Stimulated activated naive B cell treated with anti-CD40 and anti-IgM and Interleukin-4, amounts not matched to agents 10 μg/mL and 1 μg/mL and 100 μg/mL, for 72 hours (primary cell): Measurements from ENCODE around the gene CASTOR1.

Experiments
- ATAC-seq, 2 donors: fragments of 150-1000 bp; cut with Tn5 transposase; replicated peaks; 2 replicates each; pipeline ENCODE4 v1.10.0; 2021; ENCODE audit warnings: moderate library complexity in 1 of 2
- DNase-seq: peaks from one replicate; pipeline ENCODE4 v3.0.0; 2021
- H3K27ac Mint-ChIP-seq: one replicate; pipeline ENCODE4 v1.8.0; 2022; ENCODE audit warnings: mild to moderate bottlenecking, mixed read lengths
- H3K27me3 Mint-ChIP-seq, 2 donors: one replicate each; pipeline ENCODE4 v1.8.0; 2022; ENCODE audit warnings: mixed read lengths in 2 of 2
- H3K36me3 Mint-ChIP-seq, 2 donors: one replicate each; pipeline ENCODE4 v1.8.0; 2022; ENCODE audit warnings: mixed read lengths in 2 of 2, mild to moderate bottlenecking in 1 of 2
- H3K4me1 Mint-ChIP-seq, 2 donors: one replicate each; pipeline ENCODE4 v1.8.0; 2022; ENCODE audit warnings: mixed read lengths in 2 of 2, mild to moderate bottlenecking in 1 of 2
- H3K4me3 Mint-ChIP-seq, 2 donors: one replicate each; pipeline ENCODE4 v1.8.0; 2022; ENCODE audit warnings: mild to moderate bottlenecking in 2 of 2, mixed read lengths in 2 of 2, moderate library complexity in 1 of 2
- H3K9me3 Mint-ChIP-seq, 2 donors: one replicate each; pipeline ENCODE4 v1.8.0; 2022; ENCODE audit warnings: mixed read lengths in 2 of 2, mild to moderate bottlenecking in 1 of 2

The CASTOR1 gene

GRCh38 chr22:30326255-30326705 is 37.0 kb upstream of the CASTOR1 start:
- Mint-ChIP-seq H3K9me3 (no peaks in the 10 kb centered on the region), H3K36me3 (peaks cover 19 to 27% of the 10 kb centered on the region in 2 donors), H3K27ac (peak overlapping the region; percentile 89), H3K4me3 (peak overlapping the region; percentile 91 to 92), H3K4me1 (peaks cover 39 to 62% of the 10 kb centered on the region in 2 donors), H3K27me3 (no peaks in the 10 kb centered on the region)
- ATAC-seq (peak; percentile 39 to 40), DNase-seq (no peak)

DNA sequence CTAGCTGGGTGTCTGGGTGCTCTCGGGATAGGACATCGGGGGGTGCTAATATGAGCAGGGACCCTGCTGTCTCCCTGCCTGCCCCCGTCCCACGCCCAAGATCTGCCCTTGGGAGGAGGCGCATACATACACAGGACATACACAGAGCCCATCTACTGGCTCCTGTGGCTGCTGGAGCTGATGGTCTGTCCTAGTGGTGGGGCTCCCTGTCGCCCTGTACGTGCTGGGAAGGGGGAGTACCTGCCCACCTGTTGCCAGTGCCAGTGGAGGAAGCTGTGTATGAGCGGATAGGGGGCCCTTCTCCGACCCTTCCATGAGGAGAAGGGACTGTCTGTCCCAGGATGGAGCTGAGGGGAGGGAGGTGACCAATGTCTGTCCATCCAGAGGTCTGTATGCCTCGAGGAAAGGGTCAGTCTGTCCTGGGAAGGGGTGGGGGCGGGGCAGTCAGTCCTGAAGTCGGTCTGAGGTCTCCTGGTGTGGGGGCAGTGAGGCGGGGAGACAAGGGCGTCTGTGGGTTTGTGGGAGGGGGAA is 36.5 kb upstream of the CASTOR1 start:
- H3K4me3 Mint-ChIP-seq = peak overlapping the region; percentile 91 to 92
- H3K4me1 Mint-ChIP-seq = peaks cover 41 to 67% of the 10 kb centered on the region in 2 donors
- peaks cover 18 to 30% of the 10 kb centered on the region in 2 donors for H3K36me3 Mint-ChIP-seq
- ATAC-seq = no peak
- H3K9me3 Mint-ChIP-seq = no peaks in the 10 kb centered on the region
- no peak for DNase-seq
- H3K27ac Mint-ChIP-seq = peak overlapping the region; percentile 89
- no peaks in the 10 kb centered on the region for H3K27me3 Mint-ChIP-seq

- peak overlapping the region; percentile 91 to 92 for H3K4me3 Mint-ChIP-seq
- ATAC-seq (no peak), DNase-seq (no peak)
- H3K27ac Mint-ChIP-seq = peak overlapping the region; percentile 59
- H3K9me3 Mint-ChIP-seq = no peaks in the 10 kb centered on the region
- H3K27me3 Mint-ChIP-seq = no peaks in the 10 kb centered on the region
- peaks cover 45 to 73% of the 10 kb centered on the region in 2 donors for H3K4me1 Mint-ChIP-seq
- peaks cover 16 to 30% of the 10 kb centered on the region in 2 donors for H3K36me3 Mint-ChIP-seq
Measured at GRCh38 chr22:30325065-30325720, 35.9 kb upstream of the CASTOR1 start.

DNA sequence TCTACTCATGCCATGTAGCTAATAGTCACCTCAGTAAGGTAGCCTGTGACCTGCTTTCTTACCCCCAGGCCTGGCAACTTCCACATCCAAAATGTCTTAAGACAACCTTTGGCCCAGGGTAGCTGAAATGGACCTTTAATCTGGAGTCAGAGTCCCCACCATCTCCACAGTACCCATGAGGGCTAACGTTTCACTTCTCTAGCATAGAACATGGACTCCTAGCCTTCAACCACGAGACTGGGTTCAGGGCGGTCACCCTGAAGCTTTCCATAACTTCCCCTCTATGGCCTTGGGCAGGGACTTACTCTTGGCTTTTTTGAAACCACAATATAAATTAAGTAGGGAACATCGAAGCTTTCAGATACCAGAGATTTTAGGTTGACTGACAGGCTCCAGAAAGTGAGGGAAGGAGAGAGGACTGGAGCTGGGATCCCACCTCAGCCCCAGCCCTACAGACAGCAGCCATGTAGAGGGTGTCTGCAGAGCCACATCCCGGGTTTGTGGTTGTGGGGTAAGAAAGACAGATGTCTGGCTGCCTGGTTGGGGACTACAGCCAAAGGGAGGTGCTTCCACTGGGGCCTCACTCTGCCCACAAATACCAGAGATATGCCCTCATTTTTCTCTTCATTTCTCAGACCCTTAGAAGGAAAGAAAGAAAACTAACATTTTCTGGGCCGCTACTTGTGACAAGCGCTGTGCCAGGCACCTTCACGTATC is 34.9 kb upstream of the CASTOR1 start:
- Mint-ChIP-seq H3K27ac (no peak overlapping the region), H3K36me3 (peaks cover 21 to 34% of the 10 kb centered on the region in 2 donors), H3K27me3 (no peaks in the 10 kb centered on the region), H3K9me3 (no peaks in the 10 kb centered on the region), H3K4me1 (peaks cover 54 to 83% of the 10 kb centered on the region in 2 donors), H3K4me3 (peak overlapping the region; percentile 51 to 53)
- ATAC-seq (no peak), DNase-seq (no peak)

DNA sequence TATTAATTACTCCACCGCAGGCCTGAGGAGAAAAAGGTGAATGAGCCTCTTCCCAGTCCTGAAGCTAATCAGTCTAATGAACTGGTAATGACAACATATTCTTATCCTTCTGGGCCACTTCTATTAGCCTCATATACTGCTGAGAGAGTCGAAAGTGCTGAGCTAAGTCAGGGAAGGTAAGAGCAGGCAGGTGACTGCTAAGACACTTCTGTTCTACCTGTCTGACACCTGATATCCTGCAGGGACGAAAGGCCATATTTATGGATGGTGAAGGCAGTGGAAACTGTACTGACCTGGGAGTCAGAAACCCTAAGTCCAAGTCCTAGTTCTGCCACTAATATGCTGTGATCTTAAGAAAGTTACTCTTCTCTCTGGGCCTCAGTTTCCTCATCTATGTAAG is 33.9 kb upstream of the CASTOR1 start:
- Mint-ChIP-seq H3K4me1 (peaks cover 63 to 86% of the 10 kb centered on the region in 2 donors), H3K36me3 (peaks cover 28 to 43% of the 10 kb centered on the region in 2 donors), H3K4me3 (no peak overlapping the region), H3K27ac (no peak overlapping the region), H3K9me3 (no peaks in the 10 kb centered on the region), H3K27me3 (no peaks in the 10 kb centered on the region)
- DNase-seq = no peak
- ATAC-seq = no peak

DNA sequence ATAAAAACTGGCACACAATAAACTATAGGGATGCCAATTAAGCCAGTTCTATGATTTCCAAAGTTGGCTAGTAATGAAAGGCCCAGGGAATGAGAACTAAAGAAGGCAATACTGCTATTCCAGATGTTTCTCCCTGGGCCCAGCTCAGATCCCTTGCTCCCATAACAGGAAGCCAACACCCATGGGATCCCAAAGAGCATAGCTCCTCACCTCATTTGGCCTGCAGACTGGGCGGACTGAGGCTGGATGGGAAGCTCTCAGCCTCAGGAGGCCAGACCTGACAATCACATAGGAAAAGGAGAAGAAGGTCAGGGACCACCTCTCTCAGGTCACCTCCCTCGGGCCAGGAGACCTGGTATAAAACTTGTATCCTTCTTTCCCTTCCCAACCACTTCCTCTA is 32.2 kb upstream of the CASTOR1 start:
- peaks cover 65 to 87% of the 10 kb centered on the region in 2 donors for H3K4me1 Mint-ChIP-seq
- no peaks in the 10 kb centered on the region for H3K27me3 Mint-ChIP-seq
- H3K27ac Mint-ChIP-seq = no peak overlapping the region
- DNase-seq (no peak), ATAC-seq (no peak)
- no peaks in the 10 kb centered on the region for H3K9me3 Mint-ChIP-seq
- H3K4me3 Mint-ChIP-seq = no peak overlapping the region
- peaks cover 31 to 51% of the 10 kb centered on the region in 2 donors for H3K36me3 Mint-ChIP-seq

- Mint-ChIP-seq H3K27ac (no peak overlapping the region), H3K9me3 (no peaks in the 10 kb centered on the region), H3K4me1 (peaks cover 68 to 88% of the 10 kb centered on the region in 2 donors), H3K36me3 (peaks cover 33 to 57% of the 10 kb centered on the region in 2 donors), H3K4me3 (no peak overlapping the region), H3K27me3 (no peaks in the 10 kb centered on the region)
- no peak for DNase-seq
- ATAC-seq = no peak
Measured at GRCh38 chr22:30320021-30320556, 30.8 kb upstream of the CASTOR1 start.

GRCh38 chr22:30318799-30319419 is 29.6 kb upstream of the CASTOR1 start:
- peaks cover 32 to 62% of the 10 kb centered on the region in 2 donors for H3K36me3 Mint-ChIP-seq
- H3K4me1 Mint-ChIP-seq = peaks cover 68 to 88% of the 10 kb centered on the region in 2 donors
- DNase-seq = no peak
- no peak overlapping the region for H3K27ac Mint-ChIP-seq
- no peaks in the 10 kb centered on the region for H3K9me3 Mint-ChIP-seq
- ATAC-seq = no peak
- H3K27me3 Mint-ChIP-seq = no peaks in the 10 kb centered on the region
- peak overlapping the region in 1 of 2 donors; percentile 33 for H3K4me3 Mint-ChIP-seq

- Mint-ChIP-seq H3K27ac (peak overlapping the region; percentile 79), H3K9me3 (peaks cover 0 to 3% of the 10 kb centered on the region in 2 donors), H3K4me3 (no peak overlapping the region), H3K27me3 (no peaks in the 10 kb centered on the region), H3K36me3 (peaks cover 37 to 65% of the 10 kb centered on the region in 2 donors), H3K4me1 (peaks cover 68 to 89% of the 10 kb centered on the region in 2 donors)
- DNase-seq = no peak
- no peak for ATAC-seq
Measured at GRCh38 chr22:30317778-30318177, 28.5 kb upstream of the CASTOR1 start.

DNA sequence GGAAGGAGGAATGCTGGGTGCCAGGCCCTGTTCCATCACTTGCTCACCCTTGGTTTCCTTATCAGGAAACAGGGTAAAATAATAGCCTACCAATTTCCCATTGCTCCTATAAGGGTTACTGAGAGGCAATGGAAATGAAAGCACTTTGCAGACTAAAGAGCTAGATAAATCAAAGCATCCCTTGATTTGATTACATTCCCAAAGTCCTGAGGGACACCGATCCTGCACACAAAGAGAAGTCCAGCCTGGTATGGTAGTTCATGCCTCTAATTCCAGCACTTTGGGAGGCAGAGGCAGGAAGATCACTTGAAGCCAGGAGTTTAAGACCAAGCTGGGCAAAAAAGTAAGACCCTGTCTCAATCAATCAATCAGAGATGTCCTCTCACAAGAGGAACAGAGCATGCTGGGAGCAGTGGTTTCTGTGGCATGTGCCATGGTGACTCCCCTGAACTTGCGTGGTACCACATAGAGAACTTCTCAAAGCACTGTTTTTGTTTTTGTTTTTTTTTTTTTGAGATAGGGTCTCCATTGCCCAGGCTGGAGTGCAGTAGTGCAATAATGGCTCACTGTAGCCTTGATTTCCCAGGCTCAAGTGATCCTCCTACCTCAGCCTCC is 26.8 kb upstream of the CASTOR1 start:
- Mint-ChIP-seq H3K36me3 (peaks cover 41 to 71% of the 10 kb centered on the region in 2 donors), H3K9me3 (peaks cover 1 to 3% of the 10 kb centered on the region in 2 donors), H3K4me1 (peaks cover 81 to 93% of the 10 kb centered on the region in 2 donors), H3K27ac (peak overlapping the region; percentile 94), H3K27me3 (no peaks in the 10 kb centered on the region), H3K4me3 (no peak overlapping the region)
- no peak for DNase-seq
- ATAC-seq = no peak

DNA sequence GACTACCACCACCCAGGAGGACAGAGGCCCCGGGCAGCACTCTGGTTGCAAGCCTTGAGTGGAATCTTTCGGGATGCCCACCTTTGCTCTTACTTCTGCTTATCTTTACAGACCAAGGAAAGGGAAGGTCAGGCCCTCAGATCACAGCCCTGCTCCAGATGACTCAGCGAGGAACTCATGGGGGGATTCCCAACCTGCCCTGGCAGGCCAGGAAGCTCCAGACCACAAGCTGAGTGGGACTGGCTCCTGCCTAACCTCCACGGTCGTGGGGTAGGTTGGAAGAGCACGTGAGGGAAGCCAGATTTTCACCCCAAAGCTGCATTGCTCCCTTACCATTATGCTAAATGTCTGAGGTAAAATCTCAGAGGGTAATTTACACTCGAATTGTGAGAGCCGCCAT is 25.6 kb upstream of the CASTOR1 start:
- DNase-seq (peak; percentile 77), ATAC-seq (peak; percentile 70 to 79)
- no peaks in the 10 kb centered on the region for H3K27me3 Mint-ChIP-seq
- peak overlapping the region; percentile 94 for H3K27ac Mint-ChIP-seq
- H3K4me3 Mint-ChIP-seq = peak overlapping the region; percentile 42 to 65
- peaks cover 1 to 3% of the 10 kb centered on the region in 2 donors for H3K9me3 Mint-ChIP-seq
- peaks cover 85 to 93% of the 10 kb centered on the region in 2 donors for H3K4me1 Mint-ChIP-seq
- H3K36me3 Mint-ChIP-seq = peaks cover 36 to 65% of the 10 kb centered on the region in 2 donors

GRCh38 chr22:30313527-30314363 is 24.4 kb upstream of the CASTOR1 start:
- H3K4me1 Mint-ChIP-seq = peaks cover 84 to 93% of the 10 kb centered on the region in 2 donors
- DNase-seq (no peak), ATAC-seq (no peak)
- H3K36me3 Mint-ChIP-seq = peaks cover 27 to 53% of the 10 kb centered on the region in 2 donors
- peaks cover 1 to 3% of the 10 kb centered on the region in 2 donors for H3K9me3 Mint-ChIP-seq
- no peaks in the 10 kb centered on the region for H3K27me3 Mint-ChIP-seq
- peak overlapping the region; percentile 94 for H3K27ac Mint-ChIP-seq
- H3K4me3 Mint-ChIP-seq = peak overlapping the region in 1 of 2 donors; percentile 40

GRCh38 chr22:30312053-30312452 is 22.7 kb upstream of the CASTOR1 start:
- ATAC-seq = no peak
- Mint-ChIP-seq H3K36me3 (peaks cover 24 to 46% of the 10 kb centered on the region in 2 donors), H3K9me3 (peaks cover 1 to 3% of the 10 kb centered on the region in 2 donors), H3K4me3 (peak overlapping the region in 1 of 2 donors; percentile 21), H3K27ac (peak overlapping the region; percentile 84), H3K4me1 (peaks cover 83 to 96% of the 10 kb centered on the region in 2 donors), H3K27me3 (no peaks in the 10 kb centered on the region)
- no peak for DNase-seq
